NCI-H2171 treated with DMSO at 0.1 percent for 48 hours (cell line): Measurements from ENCODE around the gene ASPRV1.
"Not testable (repeated sequence)": the region's sequence is repeated elsewhere in the genome, so short reads cannot be mapped to it uniquely, and the experiment has no call there.

ENCODE experiments used
- DNase-seq: peaks from one replicate; lab custom pipeline; 2025; lab: John Stamatoyannopoulos, UW

ASPRV1 gene

DNA sequence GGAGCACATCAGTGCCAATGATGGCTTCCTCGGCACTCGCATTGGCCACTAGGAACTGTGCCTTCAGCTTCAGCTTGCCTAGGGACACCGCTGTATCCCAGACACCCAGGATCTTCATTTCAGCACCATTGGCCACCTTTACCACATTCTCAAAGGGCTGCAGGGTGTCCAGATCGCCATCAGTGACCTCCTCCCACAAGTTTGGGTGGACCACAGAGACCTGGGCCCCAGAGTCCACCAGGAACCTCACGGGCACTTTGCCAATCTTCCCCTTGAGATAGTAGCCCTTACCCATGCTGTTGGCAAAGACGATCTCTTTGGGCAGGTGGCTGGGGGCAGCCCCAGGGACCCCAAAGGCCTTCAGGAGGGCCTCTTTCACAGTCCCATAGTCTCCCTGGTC is 610 bp downstream of the ASPRV1 start:
- DNase-seq, result no peak

DNA sequence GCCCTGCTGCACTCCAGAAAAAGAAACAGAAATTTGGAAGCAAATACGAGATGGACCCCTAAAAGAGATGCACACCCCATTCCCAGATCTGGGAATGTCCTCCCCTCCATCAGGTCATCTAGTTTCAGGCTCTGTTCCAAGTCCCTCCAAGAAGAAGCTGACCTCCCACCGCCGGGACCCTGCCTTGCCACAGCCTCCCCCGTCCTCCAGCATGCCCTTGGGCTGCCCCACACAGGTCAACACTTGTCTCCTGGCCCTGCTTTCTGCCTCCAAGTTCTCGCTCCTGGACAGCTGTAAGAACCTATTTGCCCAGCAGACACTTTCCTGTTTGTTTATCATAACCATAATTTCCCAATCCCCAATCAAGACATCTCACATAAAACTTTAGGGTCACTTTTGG is 2.0 kb downstream of the ASPRV1 start:
- DNase-seq, result no peak

DNA sequence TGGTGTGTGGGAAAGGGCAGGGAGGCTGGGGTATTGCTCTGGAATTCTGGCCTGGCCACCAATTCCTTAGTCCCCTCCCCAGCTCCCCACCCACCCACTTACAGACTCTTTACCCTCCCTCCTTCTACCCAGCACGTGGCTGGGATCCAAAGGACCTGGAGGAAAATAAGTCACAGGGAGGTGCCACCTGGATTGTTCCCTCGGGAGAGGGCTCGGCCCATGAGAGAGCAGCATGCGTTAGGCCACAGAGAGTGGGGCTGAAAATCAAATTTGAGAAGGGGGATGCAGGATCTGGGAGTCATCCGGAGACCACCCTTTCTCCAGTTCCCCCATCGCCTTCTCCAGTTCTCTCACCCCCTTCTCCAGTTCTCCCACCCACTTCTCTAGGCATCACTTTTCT is 3.0 kb downstream of the ASPRV1 start:
- peak; percentile 44 for DNase-seq

DNA sequence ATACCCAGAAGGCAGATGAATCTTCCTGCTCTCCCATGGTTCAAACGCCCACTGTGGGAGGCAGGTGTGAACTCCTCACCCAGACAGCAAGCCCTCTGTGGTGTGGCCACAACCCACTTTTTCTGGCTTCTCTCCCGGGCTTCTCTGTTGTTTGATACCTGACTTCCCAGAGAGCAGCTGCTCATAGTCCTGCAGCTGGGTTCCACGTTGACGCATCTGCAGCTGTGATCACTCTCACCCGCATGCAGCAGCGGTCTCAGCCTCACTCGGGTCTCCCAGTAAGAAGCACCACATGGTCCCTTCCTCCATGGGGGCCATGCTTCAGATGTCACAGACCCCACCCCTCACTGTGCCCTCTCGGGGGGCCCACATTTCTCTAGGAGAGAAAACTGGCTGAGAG is 3.5 kb downstream of the ASPRV1 start:
- peak; percentile 72 for DNase-seq

DNA sequence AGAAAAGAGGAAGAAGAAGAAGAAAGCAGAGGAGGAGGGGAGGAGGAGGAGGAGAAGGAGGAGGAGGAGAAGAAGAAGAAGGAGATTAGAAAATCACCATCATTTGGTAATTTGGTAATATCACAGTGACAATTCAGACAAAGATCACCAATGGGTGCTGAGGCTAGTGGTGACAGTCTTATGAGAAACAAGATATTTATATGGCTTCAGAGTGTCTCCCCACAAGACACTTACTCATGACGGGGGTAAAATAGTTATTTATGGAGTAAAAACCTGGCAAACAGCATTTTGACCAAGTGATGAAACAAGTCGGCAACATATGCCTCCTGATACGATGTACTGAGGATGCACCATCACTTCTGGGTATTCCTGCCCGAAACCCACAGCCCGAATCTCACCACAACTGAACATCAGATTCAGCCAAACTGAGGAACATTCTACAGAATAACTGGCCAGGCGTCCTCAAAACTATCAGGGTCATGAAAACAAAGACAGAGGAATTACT is 4.9 kb downstream of the ASPRV1 start:
- DNase-seq, result no peak

DNA sequence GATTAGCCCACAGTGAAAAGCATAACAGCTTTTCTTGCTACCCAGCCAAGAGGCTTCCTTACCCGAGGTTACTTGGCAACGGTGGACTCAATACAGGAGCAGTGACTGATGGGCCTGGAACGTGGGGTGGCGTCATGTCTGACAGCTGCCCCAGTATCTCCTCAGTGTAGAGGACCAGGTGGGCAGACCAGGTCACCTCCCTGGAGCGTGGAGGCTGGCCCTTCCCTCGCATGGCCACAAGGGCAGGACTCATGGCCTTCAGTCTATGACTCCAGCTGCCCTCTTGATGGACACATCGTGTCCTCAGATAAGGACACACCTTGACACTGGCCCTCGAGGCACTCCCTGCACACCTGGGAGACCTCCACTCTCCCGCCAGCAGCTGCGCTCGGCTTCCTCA is 6.4 kb downstream of the ASPRV1 start:
- no peak for DNase-seq

DNA sequence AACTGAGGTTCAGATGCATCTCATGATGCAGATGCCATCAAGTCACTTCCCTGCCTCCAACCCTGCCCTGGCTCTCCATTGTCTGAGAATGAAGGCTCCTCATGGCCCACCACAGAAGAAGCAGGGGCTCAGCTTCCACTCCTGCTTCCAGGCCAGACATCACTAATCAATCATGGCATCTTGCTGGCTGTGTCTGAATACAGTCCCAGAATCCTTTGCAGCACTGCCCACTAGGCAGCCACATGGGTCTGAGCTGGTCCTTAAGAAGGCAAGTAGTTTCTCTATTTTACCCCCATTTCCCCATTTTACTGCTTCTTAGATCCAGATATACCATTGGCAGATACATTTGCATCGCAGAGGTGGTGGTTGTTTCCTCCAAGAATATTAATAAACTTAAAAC is 7.3 kb downstream of the ASPRV1 start:
- DNase-seq, result no peak

DNA sequence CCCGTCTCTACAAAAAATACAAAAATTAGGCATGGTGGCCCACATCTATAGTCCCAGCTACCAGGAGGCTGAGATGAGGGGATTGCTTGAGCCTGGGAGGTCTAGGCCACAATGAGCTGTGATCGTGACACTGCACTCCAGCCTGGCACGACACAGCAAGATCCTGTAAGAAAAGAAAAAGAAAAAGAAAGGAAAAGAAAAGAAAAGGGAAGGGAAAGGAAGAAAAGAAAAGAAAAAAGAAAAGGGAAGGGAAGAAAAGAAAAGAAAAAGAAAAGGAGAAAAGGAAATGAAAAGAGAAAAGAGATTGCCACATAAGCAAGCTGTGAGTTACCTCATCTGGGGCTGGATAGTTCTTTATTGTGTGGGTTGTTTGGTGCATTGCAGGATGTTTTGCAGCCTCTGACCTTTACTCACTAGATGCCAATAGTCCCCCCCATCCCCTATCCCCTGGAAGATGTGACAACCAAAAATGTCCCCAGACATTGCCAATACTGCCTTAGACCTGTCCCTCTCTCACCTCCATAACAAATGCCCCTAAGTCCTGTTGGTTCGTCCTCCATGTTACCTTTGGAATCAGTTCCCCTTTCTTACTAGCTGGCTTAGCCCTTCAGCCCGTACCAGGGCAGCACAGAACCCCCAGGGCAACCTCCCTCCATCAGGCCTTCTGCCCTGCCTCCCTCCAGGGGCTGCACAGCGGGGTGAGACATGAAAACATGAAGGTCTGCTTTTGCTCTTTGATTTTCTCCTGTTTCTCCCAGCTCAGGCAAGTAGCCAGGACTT is 8.9 kb downstream of the ASPRV1 start:
- DNase-seq, result no peak

DNA sequence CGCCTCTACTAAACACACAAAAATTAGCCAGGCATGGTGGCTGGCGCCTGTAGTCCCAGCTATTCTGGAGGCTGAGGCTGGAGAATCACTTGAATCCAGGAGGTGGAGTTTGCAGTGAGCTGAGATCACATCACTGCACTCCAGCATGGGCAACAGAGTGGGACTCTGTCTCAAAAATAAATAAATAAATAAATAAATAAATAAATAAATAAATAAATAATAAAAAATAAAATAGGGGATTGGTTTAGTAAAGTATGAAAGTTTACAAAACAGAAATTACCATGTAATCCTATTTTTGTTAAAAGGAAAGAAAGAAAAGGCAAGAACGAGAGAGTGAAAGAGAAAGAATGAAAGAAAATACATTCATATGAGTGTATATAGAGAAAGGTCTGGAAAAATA is 10.8 kb downstream of the ASPRV1 start:
- not testable (repeated sequence) for DNase-seq

DNA sequence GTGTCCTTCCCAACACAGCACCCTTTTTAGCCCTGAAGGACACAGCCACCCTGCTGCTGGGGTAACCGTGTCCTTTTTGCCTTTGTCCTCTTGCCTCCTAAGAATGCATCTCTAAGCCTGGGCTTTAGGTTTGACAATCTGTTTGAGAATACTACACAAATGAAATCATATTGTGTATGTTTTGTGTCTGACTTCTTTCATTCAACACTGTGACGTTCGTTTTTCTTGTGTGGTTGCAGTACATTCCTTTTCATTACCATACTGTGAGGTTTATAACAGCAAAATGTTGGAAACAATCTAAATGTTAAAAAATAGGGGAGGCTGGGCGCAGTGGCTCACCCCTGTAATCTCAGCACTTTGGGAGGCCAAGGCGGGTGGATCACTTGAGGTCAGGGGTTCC is 11.2 kb downstream of the ASPRV1 start:
- DNase-seq, result no peak

DNA sequence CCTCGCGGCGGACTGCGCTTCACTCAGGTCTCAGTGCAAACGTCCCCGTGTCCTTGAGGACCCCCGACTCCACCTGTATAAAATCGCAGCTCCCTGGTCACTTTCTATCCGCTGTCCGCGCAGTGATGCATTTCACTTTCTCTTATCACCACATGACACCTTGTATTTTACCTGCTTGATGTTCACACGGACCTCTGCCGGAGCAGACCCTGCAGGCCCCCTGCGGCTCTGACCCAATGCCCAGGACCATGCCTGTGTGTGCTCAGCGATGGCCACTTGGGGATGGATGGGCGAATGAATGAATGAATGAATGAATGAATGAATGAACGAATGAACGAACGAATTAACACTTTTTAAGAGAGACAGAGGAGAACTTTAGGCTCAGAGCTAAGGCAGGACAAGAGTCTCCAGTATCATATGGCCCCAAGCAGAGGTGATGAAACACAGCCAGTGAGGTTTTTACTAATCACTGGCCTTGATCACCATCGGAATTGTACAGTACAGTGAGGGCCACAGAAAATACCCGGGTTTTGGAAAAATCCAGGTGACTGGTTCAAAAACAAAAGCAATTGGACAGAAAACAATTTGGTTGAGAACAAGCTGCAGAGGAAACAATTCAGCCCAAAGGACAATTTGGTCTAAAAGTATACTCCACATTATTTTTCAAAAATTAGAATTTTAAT is 12.3 kb downstream of the ASPRV1 start:
- DNase-seq, result no peak

DNA sequence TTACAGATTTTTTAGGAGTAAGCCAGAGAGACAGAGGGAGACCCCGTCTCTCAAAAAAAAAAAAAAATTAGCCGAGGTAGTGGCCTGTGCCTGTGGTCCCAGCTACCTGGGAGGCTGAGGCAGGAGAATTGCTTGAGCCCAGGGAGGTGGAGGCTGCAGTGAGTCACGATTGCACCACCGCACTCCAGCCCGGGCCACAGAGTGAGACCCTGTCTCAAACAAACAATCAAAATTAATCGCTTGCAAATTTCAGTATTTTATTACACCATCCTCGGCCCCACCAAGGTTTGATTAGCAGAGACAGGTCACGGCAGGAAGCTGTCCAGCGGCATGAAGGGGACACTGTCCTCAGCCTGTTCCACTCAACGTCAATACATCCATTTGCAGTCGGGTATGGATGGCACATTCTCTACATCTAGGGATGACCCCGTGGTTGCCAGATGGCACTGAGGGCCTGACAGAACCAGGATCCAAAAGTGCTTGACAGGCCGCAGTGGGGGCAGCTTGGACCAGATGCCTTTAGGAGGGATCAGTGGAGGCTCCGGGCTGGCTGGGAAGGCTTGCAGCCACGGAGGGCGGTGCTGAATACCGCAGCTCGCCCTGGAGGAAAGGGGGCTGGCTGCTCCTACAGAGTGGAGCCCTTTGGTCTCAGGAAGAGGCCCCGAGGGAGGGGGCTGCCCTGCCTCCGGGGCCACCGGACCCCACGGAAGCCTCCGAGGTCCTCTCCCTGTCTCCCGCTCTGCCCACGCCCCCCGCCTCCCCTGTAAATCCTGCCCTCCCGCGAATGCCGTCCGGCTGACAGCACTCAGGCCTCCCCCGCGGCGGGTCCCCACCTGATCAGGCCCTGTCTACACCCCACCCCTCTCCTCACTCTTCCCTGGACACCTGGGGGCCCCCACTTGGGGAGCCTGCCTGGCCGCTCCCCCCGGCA is 13.1 kb downstream of the ASPRV1 start:
- no peak for DNase-seq

DNA sequence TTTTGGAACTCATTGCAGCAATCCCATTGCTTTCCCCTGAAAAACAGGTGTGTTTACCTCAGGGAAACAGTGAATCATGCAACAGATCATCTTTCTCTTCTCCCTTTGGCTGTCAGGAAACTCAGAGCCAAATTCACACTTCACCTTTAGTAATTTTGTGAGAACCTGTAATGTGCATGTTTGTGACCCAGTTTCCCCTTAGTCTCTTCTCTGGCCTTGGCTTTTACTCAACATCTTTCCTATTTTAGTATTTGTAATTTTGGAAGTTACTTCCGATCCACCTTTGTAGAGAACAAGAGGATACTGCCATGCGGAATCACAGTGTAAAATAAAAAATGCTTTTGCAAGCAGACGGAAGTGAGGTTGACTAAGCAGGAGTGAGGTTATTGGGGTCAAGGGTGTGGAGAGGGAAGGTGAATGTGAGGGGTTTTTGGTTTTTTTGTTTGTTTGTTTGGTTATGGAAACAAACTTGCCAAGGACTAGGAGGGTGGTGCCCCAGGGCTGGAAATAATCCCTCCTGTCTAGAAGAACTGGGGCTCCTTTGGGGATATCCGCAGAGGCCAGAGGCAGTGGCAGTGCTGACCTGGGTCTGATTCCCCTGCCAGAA is 14.0 kb downstream of the ASPRV1 start:
- DNase-seq, result no peak

DNA sequence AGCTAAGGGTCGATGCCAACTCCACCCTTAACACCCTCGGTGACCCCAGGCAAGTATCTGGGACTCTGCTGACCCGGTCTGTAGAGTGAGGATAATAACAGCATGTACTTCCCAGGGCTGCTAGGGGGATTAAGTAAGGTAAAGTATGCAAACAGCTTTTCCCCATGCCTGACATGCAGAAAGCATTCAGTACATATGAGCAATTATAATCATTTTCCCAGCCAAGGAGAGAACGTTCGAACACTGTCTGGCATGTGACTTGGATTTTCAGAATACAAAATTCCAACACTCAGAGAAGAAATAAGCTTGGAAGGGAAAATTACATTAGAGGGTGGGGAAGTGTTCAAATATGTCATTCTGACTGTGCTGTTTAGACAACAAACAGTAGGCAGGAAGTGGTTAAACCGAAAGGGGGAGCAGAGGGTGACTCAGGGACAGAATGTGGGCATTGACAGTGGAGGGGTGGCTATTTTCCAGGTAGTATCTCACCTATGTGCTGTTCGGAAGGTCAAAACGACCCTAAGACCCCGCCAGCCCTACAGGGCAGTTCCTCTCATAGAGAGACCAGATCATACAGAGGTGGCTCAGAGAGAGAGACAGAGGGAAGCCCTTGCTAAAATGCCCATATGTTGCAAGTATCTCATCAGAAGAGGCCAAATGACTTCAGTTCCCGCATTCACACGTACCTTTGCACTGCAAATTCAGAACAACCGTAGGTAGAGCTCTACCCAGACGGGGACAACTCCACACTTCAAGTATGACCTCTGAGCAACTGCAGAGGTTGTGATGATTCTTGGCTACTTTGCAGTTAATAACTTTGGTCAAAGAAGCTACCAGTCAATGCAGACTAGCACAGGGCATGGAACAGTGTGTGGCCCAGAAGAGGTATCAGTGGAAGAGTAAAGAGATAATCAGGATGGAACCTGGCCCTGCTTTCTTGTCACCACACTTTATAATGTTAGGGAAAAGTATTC is 14.8 kb downstream of the ASPRV1 start:
- no peak for DNase-seq

DNA sequence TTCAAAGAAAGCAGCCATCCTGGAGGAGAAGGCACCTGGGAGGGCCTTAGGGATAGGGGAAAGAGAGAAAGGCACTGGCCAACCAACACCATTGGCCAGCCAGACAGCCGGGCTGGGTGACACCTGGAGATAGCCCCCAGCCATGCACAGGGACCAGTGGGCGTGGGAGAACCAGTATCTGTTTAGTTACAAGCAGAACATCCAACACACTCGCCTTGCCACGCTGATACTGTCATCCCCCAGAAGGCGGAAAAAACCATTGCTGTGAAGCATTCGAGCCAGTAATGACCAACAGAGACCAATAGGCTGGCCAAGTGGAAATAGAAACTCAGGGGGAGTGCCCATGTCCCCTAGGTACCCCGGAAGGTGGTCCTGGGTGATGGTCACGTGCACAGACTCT is 15.5 kb downstream of the ASPRV1 start:
- no peak for DNase-seq

DNA sequence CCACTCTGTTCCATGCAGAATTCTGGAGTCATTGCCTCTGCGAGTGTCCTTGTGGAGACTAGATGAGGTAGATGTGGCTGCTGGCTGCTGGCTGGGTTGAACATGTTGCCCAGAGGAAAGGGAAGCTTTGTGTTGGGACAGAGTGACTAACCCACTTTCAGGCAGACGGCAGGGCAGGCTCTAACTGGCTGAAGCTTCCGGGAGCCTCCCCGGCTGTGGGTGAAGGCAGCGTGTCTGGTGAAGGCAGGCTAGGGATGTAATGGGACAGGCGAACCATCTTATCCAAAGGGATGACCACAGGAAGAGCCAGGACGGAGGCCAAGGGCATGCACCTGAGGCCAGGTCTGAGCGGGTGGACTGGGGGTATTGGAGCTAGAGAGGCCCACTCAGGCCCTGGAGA is 16.0 kb downstream of the ASPRV1 start:
- no peak for DNase-seq

DNA sequence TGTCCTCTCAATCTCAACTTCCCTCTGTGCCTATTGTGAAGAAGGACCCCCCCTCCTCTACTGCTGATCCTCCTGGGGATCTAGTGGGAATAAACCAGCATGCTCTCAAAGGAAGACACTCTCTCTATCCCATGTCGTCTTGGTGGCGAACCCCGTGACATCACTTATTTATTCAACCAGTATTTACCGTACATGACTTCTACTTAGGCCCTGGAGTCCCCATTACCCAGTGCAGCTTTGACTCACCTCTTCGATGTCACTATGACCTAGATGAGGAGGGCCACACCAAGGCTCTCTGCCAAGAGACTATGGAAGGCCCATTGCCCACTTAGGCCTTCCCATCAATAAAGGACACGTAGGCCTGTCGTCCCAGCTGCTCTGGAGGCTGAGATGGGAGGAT is 16.7 kb downstream of the ASPRV1 start:
- no peak for DNase-seq

DNA sequence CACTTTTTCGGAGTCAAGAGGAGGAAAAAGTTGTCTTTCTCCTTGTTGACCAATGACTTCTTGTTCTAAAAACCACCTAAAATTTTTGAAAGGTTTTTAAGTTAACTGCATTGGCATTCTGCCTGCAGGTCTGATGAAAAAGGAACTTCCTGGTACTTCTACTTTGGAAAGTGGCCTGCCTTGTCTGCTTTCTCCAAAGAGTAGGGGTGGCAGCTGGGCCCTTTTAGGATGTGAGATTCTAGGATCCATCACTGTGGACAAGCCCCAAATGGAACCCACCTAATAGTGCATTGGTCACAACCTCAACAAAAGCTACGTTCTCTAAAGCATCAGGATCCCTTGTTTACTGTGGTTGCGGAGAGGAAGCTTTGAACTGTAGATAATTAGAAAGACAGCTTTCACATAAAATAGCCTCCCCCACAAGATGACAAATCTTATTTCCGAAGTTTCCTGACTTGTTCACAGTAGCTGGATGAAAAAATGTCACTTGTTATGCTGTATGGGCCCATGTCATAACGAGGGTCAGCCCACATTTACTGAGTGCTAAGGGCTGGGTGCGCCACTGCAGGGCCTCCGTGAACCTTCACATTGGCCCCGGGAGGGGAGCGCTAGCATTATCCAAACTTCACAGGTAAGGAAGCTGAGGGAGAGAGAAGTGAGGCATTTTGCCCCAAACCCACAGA is 17.4 kb downstream of the ASPRV1 start:
- DNase-seq, result no peak

DNA sequence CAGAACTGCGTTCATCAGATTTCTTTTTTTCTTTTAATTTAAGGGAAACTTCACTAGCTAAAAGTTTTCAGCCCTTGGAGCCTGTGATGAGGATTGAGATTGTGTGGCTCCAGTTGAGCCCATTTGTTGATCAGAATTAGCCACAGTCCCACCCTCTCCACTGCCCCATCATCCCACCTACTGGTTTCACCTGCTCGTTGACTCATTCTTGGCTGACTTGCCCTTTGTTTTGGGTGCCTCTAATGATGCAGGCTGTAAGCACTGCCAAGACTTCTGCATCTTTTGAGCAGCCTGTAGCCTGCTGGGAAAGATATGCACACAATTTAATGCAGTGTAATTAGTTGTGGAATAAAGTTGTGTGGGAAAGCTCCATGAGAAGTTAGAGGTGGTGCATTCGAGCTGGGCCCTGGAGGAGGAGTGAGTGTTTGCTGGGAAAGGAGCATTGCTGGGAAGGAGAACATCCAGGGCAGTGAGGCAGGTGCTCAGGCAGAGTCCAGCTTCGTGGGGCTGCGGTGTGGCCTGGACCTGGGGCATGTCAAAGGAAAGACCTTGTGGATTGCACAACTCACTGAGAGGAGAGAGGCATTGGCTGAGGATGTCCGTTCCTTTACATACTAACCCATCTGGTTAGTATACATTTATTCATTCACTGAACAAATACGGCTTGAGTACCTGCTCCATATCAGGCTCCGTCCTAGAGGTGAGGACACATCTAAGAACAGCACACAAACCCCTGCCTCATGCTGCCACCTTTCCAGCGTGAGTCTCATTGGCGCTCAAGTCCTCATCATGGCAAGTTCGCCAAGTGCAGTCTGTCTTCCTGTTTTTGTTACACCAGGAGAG is 18.2 kb downstream of the ASPRV1 start:
- no peak for DNase-seq
